GM12872 (cell line): ENCODE measurements around the gene LIG1.

ENCODE experiments used
- CTCF ChIP-seq: IDR thresholded peaks from 3 replicates; pipeline ENCODE4 v1.5.1; 2011; ENCODE audit warnings: low read depth, mild to moderate bottlenecking, low read length, moderate library complexity; ENCODE audit not compliant: insufficient read depth

The LIG1 gene

GRCh38 chr19:48137411-48137810, 32.7 kb downstream of the LIG1 start:
- no peak for TF ChIP-seq CTCF

GRCh38 chr19:48136547-48136946, 33.6 kb downstream of the LIG1 start:
- TF ChIP-seq CTCF, result no peak

- no peak for TF ChIP-seq CTCF
These were observed 34.7 kb downstream of the LIG1 start for GRCh38 chr19:48135411-48135810.

GRCh38 chr19:48133094-48133493, 37.0 kb downstream of the LIG1 start:
- no peak for TF ChIP-seq CTCF

- no peak for TF ChIP-seq CTCF
These were observed 42.6 kb downstream of the LIG1 start for GRCh38 chr19:48127561-48127960.

GRCh38 chr19:48123907-48124651, 46.1 kb downstream of the LIG1 start:
- TF ChIP-seq CTCF, result no peak

- no peak for TF ChIP-seq CTCF
These were observed 47.7 kb downstream of the LIG1 start for GRCh38 chr19:48122421-48122820.
